ENCODE measurements around the gene C1orf167. TPM values are rescaled to one million over a fixed set of nuclear protein-coding genes. Genes with fewer than 3 reads are reported as not detected.

The C1orf167 gene
- polyA plus RNA-seq, 1 donor from 2014 or later, result not detected

DNA sequence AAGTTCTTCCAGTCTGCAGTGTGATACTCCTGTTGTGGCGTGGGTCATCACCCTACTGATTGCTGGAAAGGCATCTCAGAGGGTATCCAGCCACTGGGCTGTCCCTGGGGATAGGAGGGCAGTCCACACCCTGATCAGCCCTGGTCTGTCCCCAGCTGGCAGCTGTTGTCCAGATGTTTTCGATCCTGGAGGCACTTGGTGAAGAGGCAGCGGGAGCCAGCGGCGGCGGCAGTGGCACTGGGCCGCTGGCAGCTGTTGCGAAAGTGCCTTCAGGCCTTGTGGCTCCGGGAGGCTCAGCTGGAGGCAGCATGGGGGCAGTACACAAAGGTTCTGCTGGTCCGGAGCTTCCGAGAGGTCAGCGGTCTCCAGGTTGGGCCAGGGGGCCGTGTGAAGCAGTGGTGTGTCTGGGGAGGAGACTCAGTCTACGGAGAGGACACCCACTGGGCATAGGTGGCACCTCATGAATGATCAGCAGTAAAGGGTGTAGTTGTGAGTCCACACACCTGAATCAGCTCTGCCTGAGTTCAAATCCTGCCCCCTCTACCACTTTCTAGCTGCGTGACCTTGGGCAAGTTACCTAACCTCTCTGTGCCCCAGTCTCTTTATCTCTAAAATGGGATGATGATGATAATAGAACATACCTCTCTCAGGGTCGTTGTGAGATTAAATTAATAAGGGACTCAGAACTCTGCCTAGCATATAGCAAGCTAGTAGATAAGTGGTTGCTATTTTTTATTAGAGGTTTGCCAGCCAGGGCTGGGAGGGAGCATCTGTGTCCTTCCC, 6.1 kb downstream of the C1orf167 start:
- Mint-ChIP-seq H3K9me3 (no peaks in the 10 kb centered on the region), H3K4me3 (no peak overlapping the region), H3K4me1 (peaks cover 0 to 5% (median 4%) of the 10 kb centered on the region in 3 donors), H3K36me3 (no peaks in the 10 kb centered on the region), H3K27ac (no peak overlapping the region), H3K27me3 (peaks cover 4% of the 10 kb centered on the region)

DNA sequence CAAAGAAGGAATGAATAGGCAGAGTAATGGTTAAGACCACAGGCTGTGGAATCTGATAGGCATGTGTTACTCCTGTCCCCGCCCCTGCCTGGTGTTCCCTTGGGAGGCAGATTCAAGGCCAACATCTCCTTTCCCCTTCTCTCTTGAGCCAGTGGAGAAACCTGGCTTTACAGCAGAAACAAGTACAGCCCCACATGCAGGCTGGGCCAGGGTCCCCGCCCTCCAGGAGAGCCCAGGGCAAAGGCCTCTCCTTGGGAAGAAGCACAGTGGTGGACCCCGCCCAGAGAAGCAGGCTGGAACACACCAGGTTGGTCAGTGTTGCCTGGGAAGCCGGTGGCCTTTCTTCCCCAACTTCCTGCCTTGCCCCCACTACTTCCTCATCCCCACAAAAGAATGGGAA, 6.8 kb downstream of the C1orf167 start:
- Mint-ChIP-seq H3K4me3 (no peak overlapping the region), H3K27ac (no peak overlapping the region), H3K4me1 (peaks cover 0 to 5% (median 4%) of the 10 kb centered on the region in 3 donors), H3K36me3 (no peaks in the 10 kb centered on the region), H3K27me3 (no peaks in the 10 kb centered on the region), H3K9me3 (no peaks in the 10 kb centered on the region)

DNA sequence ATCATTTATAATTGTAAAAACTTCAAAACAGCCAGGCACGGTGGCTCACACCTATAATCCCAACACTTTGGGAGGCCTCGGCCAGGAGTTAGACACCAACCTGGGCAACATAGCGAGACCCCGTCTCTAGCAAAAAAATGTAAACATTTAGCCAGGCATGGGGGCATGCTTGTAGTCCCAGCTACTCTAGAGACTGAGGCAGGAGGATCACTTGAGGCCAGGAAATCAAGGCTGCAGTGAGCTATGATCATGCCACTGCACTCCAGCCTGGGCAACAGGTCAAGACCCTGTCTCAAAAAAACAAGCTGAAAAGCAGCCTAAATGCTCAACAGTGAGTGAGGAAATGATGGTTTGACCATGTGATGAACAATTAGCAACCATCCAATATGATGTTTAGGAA, 7.3 kb downstream of the C1orf167 start:
- no peaks in the 10 kb centered on the region for H3K27me3 Mint-ChIP-seq
- no peaks in the 10 kb centered on the region for H3K36me3 Mint-ChIP-seq
- H3K9me3 Mint-ChIP-seq, result no peaks in the 10 kb centered on the region
- peaks cover 0 to 5% (median 4%) of the 10 kb centered on the region in 3 donors for H3K4me1 Mint-ChIP-seq
- no peak overlapping the region for H3K27ac Mint-ChIP-seq
- H3K4me3 Mint-ChIP-seq, result no peak overlapping the region

DNA sequence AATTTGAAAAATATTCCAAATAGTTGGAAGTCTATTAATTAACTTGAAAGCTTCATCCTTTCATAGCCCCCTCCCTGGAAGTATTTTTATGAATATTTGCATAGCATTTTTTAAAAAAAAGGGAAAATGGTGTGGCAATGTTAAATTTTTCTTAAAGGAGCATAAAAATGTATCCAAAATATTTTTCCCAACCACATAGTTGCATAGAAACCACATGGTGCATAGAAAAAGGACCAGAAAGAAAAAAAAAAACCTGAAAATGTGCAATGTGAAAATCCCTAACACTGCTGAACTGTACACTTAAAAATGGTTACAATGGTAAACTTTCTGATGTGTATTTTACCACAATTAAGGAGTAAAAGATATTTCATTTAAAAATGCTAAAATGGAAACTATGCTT, 8.0 kb downstream of the C1orf167 start:
- Mint-ChIP-seq H3K9me3 (no peaks in the 10 kb centered on the region), H3K36me3 (no peaks in the 10 kb centered on the region), H3K27ac (no peak overlapping the region), H3K4me1 (peaks cover 0 to 5% (median 4%) of the 10 kb centered on the region in 3 donors), H3K4me3 (no peak overlapping the region), H3K27me3 (peaks cover 4% of the 10 kb centered on the region)

DNA sequence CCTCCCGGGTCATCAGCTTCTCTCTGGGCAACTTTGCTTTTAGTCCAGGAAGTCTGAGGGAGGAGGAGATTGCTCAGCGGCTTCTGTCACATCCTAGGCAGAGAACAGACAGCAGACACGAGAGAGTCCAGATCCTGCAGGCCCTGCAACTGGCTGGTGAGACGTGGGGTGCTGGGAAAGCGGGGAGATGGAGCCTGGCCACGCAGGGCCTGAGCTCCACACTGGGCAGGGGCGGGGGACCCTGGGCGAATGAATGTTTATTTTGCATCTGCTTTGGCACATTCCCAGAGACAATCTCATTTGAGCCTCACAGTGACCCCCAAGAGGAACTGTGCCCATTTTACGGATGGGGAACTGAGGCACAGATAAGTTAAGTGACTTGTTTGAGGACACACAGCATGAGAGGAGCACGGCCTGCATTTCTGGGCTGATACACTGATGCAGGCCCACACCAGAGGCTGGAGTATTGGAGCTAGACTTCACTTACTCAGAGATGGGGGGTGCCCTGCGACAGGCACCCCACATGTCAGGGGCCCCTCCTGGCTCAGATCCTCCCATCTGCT, 9.6 kb downstream of the C1orf167 start:
- Mint-ChIP-seq H3K27ac (no peak overlapping the region), H3K9me3 (no peaks in the 10 kb centered on the region), H3K4me1 (peaks cover 0 to 5% (median 4%) of the 10 kb centered on the region in 3 donors), H3K4me3 (no peak overlapping the region), H3K27me3 (peaks cover 4% of the 10 kb centered on the region), H3K36me3 (no peaks in the 10 kb centered on the region)

DNA sequence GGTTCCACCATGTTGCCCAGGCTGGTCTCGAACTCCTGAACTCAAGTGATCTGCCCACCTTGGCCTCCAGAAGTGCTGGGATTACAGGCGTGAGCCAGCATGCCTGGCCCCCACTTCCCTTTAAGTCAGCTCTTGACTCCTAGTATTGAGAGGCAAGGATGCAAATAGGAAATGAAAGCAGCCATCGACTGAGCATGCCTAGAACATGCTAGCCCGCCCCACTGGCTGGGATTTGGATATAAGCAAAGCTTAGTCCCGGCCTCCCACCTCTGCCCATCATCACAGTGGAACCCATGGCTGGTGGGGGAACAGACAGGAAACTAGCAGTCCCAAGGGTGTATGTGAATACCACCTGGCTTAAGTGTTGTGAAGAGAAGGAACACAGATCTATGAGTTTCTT, 10.5 kb downstream of the C1orf167 start:
- Mint-ChIP-seq H3K4me3 (peak overlapping the region in 2 of 4 donors; percentile 63 to 65), H3K36me3 (no peaks in the 10 kb centered on the region), H3K9me3 (no peaks in the 10 kb centered on the region), H3K27ac (no peak overlapping the region), H3K4me1 (peaks cover 0 to 5% (median 4%) of the 10 kb centered on the region in 3 donors), H3K27me3 (peaks cover 4% of the 10 kb centered on the region)

DNA sequence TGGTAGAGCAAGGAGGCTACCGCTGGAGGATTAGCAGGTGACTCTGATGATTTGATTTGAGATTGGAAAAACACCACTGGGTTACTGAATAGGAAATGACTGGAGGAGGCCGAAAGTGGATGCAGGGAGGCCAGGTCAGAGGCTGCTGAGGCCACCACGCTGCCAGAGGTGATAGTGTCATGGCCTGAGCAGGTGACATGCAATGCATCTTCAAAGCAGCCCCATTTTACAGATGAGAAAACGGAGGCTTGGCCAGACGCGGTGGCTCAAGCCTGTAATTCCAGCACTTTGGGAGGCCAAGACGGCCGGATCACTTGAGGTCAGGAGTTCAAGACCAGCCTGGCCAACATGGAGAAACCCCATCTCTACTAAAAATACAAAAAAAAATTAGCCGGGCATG, 12.8 kb downstream of the C1orf167 start:
- Mint-ChIP-seq H3K27me3 (peaks cover 4% of the 10 kb centered on the region), H3K36me3 (no peaks in the 10 kb centered on the region), H3K27ac (no peak overlapping the region), H3K9me3 (no peaks in the 10 kb centered on the region), H3K4me1 (peaks cover 0 to 5% (median 4%) of the 10 kb centered on the region in 3 donors), H3K4me3 (no peak overlapping the region)

DNA sequence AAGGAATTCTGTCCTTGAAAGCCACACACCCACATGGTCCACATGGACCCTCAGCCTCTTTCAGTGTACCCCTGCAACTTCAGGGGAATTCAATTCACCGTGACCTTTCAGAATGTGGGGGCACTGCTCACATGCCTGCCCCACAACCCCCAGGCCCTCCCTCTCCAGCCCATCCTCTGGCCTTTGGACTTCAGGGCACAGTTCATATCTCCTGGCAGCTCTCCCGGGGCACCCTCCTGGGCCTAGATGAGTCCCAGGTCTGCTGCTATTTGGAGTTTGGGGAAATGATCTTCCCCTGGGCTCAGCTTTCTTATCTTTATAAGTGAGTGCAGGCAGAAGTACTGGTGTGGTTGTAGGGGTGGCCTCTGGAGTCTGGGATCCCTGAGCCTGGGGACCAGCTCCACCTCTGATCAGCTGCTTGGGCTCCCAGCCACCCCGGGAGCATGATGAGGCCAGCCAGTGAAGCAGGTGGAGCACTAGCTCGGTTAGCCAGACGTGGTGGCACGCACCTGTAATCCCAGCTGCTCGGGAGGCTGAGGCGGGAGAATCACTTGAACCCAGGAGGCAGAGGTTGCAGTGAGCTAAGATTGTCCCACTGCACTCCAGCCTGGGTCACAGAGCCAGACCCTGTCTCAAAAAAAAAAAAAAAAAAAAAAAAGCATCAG, 15.8 kb downstream of the C1orf167 start:
- H3K27ac Mint-ChIP-seq, result peak overlapping the region in 1 of 3 donors; percentile 43
- no peak overlapping the region for H3K4me3 Mint-ChIP-seq
- H3K36me3 Mint-ChIP-seq, result no peaks in the 10 kb centered on the region
- H3K27me3 Mint-ChIP-seq, result peaks cover 4% of the 10 kb centered on the region
- no peaks in the 10 kb centered on the region for H3K9me3 Mint-ChIP-seq
- H3K4me1 Mint-ChIP-seq, result no peaks in the 10 kb centered on the region

DNA sequence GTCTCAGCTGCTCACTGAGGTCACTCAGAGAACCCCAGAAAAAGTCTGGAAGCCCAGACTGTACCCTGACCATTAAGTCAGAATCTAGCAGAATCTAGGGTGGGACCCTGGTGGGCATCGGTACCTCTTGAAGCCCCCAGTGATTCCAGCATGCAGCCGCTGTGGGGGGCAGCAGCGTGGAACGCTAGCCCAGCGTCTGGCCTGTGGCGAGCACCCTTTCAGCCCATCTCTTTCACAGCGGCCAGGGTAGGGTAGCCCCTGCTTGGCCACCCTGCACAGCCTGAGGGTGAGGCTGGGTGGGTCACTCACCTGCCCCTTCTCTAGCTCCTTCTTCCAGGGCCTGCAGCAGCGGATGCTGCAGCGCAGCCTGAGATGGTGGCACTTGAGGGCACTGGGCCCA, 16.3 kb downstream of the C1orf167 start:
- Mint-ChIP-seq H3K4me1 (peaks cover 0 to 4% (median 1%) of the 10 kb centered on the region in 3 donors), H3K9me3 (no peaks in the 10 kb centered on the region), H3K27ac (no peak overlapping the region), H3K4me3 (no peak overlapping the region), H3K27me3 (peaks cover 4% of the 10 kb centered on the region), H3K36me3 (no peaks in the 10 kb centered on the region)

DNA sequence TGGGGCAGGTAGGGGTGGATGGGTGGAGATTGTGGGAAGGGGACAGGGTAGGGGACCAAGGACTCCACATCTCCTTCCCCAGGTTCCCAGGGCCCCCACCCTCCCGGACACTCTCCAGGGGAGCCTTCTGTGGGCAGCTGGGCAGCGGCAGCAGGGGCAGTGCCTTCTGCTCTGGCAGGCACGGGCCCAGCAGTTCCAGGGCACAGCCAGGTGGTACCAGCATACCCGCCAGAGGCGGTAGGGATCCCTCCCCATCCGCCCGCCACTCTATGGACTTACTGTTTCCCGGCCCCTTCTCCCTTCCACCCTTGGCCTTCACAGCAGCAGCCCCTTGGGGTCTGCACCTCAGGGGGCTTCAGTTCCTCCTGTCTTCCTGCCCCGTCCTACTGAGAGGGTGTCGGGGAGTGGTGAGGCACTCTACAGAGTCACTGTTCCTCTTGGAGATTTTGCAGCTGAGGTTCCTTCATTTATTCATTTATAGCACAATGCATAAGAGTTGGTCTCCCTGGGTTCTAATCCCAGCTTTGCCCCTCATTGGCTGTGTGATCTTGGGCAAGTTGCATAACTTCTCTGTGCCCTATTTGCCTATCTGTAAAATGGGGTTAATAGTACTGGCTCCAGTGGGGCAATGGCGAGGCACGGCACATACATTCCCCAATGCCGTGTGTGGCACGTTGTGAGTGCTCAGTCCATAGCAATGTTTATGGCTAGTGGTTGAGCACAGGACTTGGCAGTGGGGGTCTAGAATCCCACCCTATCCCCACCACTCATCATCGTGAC, 17.0 kb downstream of the C1orf167 start:
- no peak overlapping the region for H3K27ac Mint-ChIP-seq
- H3K4me3 Mint-ChIP-seq, result no peak overlapping the region
- H3K4me1 Mint-ChIP-seq, result peaks cover 0 to 4% (median 1%) of the 10 kb centered on the region in 3 donors
- H3K27me3 Mint-ChIP-seq, result peaks cover 4% of the 10 kb centered on the region
- no peaks in the 10 kb centered on the region for H3K9me3 Mint-ChIP-seq
- no peaks in the 10 kb centered on the region for H3K36me3 Mint-ChIP-seq

DNA sequence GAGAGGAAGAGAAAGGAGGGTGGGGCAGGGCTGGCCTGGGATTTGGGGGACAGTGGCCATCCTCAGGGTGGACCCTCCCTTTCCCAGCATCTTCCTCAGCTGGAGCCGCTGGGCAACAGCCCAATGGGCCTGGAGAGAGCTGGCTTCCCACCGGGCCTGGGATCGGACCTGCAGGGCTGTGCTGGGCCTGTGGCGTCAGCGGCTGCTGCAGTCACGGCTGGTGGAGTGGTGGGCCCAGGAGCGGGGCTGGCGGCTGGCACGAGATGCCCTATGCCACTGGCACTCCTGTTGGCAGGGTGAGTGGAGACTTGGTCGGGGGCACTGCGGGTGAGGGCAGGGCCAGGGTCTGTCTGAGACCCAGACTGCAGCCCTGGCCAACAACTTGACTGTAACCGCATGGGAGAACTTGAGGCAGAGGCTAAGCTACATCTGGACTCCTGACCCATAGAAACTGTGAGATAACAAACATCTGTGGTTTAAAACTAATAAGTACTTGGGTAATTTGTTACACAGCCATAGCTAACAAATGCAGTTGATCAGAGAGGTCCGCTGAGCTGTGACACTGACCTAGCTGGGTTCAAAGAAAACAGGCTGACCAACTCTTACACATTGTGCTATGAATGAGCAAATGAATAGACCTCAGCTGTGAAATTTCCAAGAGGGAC, 17.9 kb downstream of the C1orf167 start:
- H3K27me3 Mint-ChIP-seq, result no peaks in the 10 kb centered on the region
- H3K4me3 Mint-ChIP-seq, result no peak overlapping the region
- no peaks in the 10 kb centered on the region for H3K36me3 Mint-ChIP-seq
- H3K9me3 Mint-ChIP-seq, result no peaks in the 10 kb centered on the region
- peaks cover 0 to 4% (median 1%) of the 10 kb centered on the region in 3 donors for H3K4me1 Mint-ChIP-seq
- H3K27ac Mint-ChIP-seq, result no peak overlapping the region

DNA sequence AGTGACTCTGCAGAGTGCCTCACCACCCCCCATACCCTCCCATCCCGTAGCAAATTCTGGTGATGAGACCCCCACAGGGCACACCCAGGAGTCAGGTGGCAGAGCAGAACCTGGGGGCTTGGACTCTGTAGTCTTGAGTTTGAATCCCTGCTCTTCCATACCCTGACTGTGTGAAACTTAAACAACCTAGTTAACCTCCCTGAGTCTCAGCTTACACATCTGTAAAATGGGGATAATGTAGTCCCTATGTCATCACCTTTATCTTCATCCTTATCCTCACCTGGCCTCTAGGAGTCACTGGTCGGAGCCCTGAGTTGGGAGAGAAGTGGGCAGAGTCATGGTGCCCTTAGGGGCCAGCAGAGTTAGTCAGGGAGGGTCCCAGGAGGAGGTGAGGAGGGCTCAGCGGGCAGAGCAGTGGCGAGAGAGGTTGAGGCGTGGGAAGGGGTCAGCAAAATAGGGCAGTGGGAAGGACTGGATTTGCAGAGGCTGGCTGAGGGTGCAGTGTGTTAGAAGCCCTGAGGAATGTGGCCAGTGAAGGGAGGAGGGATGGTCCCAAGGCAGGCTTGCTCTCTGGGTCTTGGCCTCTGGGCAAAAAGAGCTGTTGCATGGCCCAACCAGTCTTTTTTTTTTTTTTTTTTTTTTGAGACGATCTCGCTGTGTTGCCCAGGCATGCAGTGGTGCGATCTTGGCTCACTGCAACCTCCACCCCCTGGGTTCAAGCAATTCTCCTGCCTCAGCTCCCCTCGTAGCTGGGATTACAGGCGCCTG, 18.6 kb downstream of the C1orf167 start:
- H3K9me3 Mint-ChIP-seq, result no peaks in the 10 kb centered on the region
- no peak overlapping the region for H3K4me3 Mint-ChIP-seq
- no peaks in the 10 kb centered on the region for H3K27me3 Mint-ChIP-seq
- no peaks in the 10 kb centered on the region for H3K36me3 Mint-ChIP-seq
- H3K27ac Mint-ChIP-seq, result no peak overlapping the region
- peaks cover 5 to 9% (median 5%) of the 10 kb centered on the region in 3 donors for H3K4me1 Mint-ChIP-seq

DNA sequence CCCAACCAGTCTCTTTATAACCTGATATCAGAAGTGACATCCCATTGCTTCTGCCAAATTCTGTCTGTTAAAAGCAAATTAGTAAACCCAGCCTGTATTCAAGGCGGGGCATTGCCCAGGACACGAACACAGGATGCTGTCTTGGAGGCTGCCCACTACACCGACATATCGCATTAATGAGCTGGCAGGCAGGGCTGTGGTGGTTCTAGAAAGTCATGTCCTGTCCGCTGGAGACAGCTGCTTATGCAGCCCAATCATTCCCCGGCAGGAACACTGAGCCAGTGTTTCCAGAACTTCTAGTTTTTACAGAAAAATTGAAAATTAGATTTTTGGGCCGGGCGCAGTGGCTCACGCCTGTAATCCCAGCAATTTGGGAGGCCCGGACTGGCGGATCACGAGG, 19.3 kb downstream of the C1orf167 start:
- Mint-ChIP-seq H3K27ac (no peak overlapping the region), H3K36me3 (no peaks in the 10 kb centered on the region), H3K27me3 (no peaks in the 10 kb centered on the region), H3K9me3 (no peaks in the 10 kb centered on the region), H3K4me1 (peaks cover 10 to 13% (median 10%) of the 10 kb centered on the region in 3 donors), H3K4me3 (no peak overlapping the region)

DNA sequence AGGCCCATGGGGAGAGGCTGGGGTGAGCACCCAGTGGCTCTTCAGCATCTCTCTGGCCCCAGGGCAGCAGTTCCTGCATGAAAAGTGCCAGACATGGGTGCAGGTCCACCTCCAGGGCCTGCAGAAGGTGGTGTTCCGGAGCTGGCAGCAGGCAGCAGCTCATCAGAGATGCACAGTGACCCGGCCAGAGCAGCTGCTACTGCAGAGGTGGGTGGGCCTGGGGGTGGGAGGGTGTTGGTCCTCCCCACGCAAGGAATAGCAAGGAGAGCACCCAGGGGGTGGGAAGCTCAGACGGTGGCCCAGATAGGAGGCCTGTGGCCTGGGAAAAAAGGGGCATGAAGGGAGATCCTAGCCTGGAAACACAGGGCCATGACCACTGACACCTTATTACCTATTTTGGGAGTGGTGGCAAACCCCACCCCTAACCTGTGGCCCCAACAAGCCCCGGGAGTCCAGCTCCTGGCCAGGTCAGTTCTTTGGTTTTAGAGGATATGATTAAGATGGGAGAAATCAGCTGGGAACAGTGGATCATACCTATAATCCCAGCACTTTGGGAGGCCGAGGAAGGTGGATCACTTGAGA, 20.2 kb downstream of the C1orf167 start:
- no peak overlapping the region for H3K4me3 Mint-ChIP-seq
- H3K9me3 Mint-ChIP-seq, result no peaks in the 10 kb centered on the region
- H3K27ac Mint-ChIP-seq, result no peak overlapping the region
- no peaks in the 10 kb centered on the region for H3K36me3 Mint-ChIP-seq
- no peaks in the 10 kb centered on the region for H3K27me3 Mint-ChIP-seq
- peaks cover 10 to 13% (median 13%) of the 10 kb centered on the region in 3 donors for H3K4me1 Mint-ChIP-seq

Measured in IgD-negative memory B cell (primary cell).